Kidney epithelial cell (primary cell): Measurements from ENCODE around the gene CACNA1F. TPM values are rescaled to one million over a fixed set of nuclear protein-coding genes. Genes with fewer than 3 reads are reported as not detected.

Experiments
- DNase-seq: peaks from one replicate; pipeline ENCODE4 v3.0.0-alpha.2; 2010; ENCODE audit warnings: low read depth
- H3K27me3 ChIP-seq: 2 replicates; pipeline ENCODE4 v1.6.0; 2011; ENCODE audit warnings: low read length; ENCODE audit not compliant: control insufficient read depth, insufficient read depth
- H3K36me3 ChIP-seq: 2 replicates; pipeline ENCODE4 v1.5.1; 2011; ENCODE audit warnings: low read length; ENCODE audit not compliant: control insufficient read depth, insufficient read depth
- H3K4me3 ChIP-seq: 2 replicates; pipeline ENCODE4 v1.5.1; 2011; ENCODE audit warnings: low read depth, mild to moderate bottlenecking, control low read depth, low read length
- total RNA-seq: library from RNA; depleted of rRNA; stranded (reverse); fragments of >200 nt; gene quantifications from 2 replicates; pipeline ENCODE4 v1.2.3, GENCODE V29; 2015
- TF ChIP-seq, protein P1 (sequence below): IDR thresholded peaks from 2 replicates; pipeline ENCODE4 v1.5.1; 2011; ENCODE audit warnings: mild to moderate bottlenecking, moderate library complexity, low read length, control low read depth, inconsistent platforms; ENCODE audit not compliant: insufficient read depth, poor library complexity, severe bottlenecking

CACNA1F gene
- total RNA-seq, 1 donor from 2014 or later, result not detected

DNA sequence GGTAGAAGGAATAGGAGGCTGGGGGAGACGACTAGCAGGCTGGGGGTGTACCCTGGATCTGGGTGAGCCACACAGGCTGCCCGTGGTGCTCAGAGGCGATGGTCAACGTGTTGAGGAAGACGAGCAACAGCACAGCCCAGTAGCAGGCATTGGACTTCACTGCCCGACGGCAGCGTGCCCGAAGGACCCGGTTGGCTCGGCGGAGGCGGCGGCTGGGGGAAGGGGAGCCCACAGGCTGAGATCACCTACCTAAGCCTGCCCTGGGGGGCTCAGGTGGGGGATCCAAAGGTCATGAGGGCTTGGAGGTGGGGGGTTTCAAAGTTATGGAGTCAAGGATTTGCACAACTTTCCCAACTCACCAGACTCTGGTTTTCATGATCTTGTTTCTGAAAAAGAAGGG lies 7.3 kb downstream of the CACNA1F start:
- TF ChIP-seq, protein P1, sequence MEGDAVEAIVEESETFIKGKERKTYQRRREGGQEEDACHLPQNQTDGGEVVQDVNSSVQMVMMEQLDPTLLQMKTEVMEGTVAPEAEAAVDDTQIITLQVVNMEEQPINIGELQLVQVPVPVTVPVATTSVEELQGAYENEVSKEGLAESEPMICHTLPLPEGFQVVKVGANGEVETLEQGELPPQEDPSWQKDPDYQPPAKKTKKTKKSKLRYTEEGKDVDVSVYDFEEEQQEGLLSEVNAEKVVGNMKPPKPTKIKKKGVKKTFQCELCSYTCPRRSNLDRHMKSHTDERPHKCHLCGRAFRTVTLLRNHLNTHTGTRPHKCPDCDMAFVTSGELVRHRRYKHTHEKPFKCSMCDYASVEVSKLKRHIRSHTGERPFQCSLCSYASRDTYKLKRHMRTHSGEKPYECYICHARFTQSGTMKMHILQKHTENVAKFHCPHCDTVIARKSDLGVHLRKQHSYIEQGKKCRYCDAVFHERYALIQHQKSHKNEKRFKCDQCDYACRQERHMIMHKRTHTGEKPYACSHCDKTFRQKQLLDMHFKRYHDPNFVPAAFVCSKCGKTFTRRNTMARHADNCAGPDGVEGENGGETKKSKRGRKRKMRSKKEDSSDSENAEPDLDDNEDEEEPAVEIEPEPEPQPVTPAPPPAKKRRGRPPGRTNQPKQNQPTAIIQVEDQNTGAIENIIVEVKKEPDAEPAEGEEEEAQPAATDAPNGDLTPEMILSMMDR, result no peak
- Histone ChIP-seq H3K27me3 (no peaks in the 10 kb centered on the region), H3K36me3 (no peaks in the 10 kb centered on the region), H3K4me3 (no peak overlapping the region)
- DNase-seq, result no peak

DNA sequence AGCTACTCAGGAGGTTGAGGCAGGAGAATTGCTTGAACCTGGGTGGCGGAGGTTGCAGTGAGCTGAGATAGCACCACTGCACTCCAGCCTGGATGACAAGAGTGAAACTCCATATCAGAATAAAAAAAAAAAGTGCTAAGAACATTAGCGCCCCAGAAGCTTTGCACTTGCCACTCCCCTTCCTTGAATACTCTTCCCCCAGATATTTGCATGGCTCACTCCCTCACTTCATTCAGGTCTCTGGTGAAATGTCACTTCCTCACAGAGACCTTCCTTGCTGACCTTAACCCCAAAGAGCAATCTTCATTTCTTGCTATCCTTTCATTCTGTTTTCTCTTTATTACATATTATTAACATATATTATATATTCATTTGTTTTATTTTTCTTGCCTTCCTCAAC lies 11.3 kb downstream of the CACNA1F start:
- no peak for DNase-seq
- TF ChIP-seq, protein P1, result no peak
- Histone ChIP-seq H3K4me3 (no peak overlapping the region), H3K36me3 (no peaks in the 10 kb centered on the region), H3K27me3 (no peaks in the 10 kb centered on the region)

DNA sequence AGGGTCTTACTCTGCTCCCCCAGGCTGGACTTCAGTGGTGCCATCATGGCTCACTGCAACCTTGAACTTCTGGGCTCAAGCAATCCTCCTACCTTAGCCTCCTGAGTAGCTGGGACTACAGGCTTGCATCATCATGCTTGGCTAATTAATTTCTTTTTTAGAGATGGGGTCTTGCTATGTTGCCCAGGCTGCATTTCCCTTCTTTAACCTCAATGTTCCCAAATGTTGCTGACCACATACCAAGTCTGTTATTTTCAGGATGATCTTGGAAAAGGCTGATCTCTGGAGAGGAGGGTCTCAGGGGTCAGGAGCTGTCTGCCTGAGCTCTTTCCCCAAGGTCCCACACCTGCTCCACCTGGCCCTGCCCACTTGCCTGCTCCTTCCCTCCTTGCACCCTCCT lies 13.0 kb downstream of the CACNA1F start:
- H3K36me3 ChIP-seq, result no peaks in the 10 kb centered on the region
- H3K27me3 ChIP-seq, result no peaks in the 10 kb centered on the region
- no peak for DNase-seq
- H3K4me3 ChIP-seq, result no peak overlapping the region
- TF ChIP-seq, protein P1, result no peak

DNA sequence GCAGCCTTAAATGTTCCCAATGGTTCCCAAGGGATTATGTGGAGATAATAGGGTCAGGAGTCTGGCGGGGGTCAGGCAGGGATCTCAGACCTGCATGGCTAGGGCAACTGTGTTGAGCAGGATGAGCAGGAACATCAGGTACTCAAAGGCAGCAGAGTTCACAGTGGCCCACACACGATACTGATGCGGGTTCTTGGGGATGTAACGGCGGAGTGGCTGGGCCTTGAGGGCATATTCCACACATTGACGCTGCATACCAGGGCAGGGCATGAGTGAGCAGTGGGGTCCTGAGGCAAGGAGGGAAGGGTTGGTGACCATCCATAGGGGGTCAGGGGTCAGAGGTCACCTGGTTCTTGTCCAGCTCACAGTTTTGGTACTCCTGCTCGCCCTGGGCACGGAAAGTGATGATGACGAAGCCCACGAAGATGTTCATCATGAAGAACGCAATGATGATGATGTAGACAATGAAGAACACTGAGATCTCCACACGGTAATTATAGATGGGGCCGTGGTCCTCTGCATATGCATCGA lies 18.1 kb downstream of the CACNA1F start:
- H3K27me3 ChIP-seq, result no peaks in the 10 kb centered on the region
- no peak overlapping the region for H3K4me3 ChIP-seq
- DNase-seq, result no peak
- TF ChIP-seq, protein P1, result no peak
- H3K36me3 ChIP-seq, result no peaks in the 10 kb centered on the region

DNA sequence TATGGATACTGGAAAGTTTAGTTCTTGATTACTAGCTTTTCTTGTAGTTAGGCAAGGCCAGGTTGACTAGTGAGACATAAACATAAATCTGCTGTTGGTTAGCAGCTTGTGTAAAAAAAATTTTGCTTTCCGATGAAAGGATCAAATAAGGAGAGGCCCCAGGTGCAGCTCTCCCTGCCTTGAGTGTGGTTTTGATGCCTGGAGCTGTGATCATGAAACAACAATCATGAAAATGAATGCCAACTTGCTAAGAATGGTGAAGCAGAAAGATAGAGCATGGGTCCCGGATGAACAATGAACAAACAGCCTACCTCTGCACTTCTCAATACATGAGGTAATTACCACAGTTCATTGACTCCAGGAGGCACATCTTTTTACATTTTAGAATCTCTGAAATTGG lies 18.7 kb downstream of the CACNA1F start:
- DNase-seq, result no peak
- Histone ChIP-seq H3K27me3 (no peaks in the 10 kb centered on the region), H3K4me3 (no peak overlapping the region), H3K36me3 (no peaks in the 10 kb centered on the region)
- TF ChIP-seq, protein P1, result no peak

DNA sequence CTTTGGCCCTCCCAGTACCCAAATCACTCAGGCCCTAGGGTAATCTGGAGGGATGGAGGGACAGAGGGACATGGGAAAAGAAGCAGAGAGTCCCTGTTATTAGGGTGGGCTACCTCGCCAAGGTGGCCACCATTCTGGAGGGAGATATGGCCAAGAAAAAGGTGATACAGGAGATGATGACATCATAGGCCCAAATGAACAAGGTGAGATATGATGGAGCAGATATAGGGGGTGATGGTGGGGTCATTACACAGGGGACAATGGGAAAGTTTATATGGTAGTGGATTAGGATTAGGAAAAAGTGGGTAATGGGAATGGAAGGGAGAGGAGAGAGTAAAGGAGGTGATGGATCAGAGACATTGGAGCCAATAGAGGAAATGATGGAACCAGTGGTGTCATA lies 20.3 kb downstream of the CACNA1F start:
- Histone ChIP-seq H3K4me3 (no peak overlapping the region), H3K27me3 (no peaks in the 10 kb centered on the region), H3K36me3 (no peaks in the 10 kb centered on the region)
- DNase-seq, result no peak
- TF ChIP-seq, protein P1, result no peak
